ENCODE data around the gene KCNMB2. TPM values are rescaled to one million over a fixed set of nuclear protein-coding genes. Genes with fewer than 3 reads are reported as not detected.

The KCNMB2 gene
- polyA plus RNA-seq, 1 donor, result 6.0 TPM

DNA sequence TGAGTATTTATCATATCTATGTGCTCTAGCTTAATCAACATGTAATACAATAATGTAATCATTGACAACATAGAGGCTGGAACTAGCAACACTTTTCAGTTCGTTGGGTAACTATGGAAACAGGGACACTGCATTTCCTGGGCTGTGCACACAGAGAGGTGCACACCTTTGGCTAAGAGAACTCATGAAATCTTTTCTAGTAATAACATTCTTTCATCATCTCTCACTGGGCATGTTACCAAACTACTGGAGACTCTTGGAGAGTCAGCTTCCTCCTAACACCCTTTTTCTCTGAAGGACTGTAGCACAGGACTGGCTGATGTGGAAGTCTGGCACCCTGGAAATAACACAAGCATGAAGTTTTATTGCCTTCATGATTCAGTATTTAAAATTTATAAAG, 135.6 kb downstream of the KCNMB2 start:
- Histone ChIP-seq H3K9me3 (ENCODE audit: control insufficient read depth, low read depth, low read length) (no peaks in the 10 kb centered on the region), H3K27me3 (ENCODE audit: control insufficient read depth, insufficient read depth, low read length) (no peaks in the 10 kb centered on the region), H3K4me3 (ENCODE audit: low read length) (no peak overlapping the region), H3K36me3 (ENCODE audit: control insufficient read depth, insufficient read depth, low read length) (no peaks in the 10 kb centered on the region), H3K4me1 (ENCODE audit: control insufficient read depth, insufficient read depth, low read length) (no peaks in the 10 kb centered on the region), H3K27ac (ENCODE audit: low read length) (no peak overlapping the region)
- no CpG with 5 or more reads among the region's 1 CpG for WGBS (ENCODE audit: insufficient coverage, low lambda C conversion rate)
- DNase-seq, result no peak

DNA sequence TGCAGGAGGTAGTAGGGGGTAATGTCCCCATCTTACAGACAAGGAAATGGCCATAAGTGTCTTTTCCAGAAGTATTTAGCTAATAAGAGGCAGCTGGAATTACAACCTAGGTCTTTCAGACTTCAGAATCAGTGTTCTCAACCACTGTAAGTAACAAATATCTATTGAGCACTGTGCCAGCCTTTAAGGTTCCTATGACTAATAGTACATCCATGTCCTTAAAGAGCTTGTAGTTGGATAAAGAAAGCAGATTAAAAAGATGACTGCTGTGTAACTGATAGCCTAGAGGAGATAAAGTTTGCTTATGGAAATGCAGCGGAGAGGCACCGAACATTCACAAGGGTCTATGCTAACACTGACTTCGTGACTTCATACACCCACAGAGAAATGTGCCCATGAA, 136.0 kb downstream of the KCNMB2 start:
- no CpG with 5 or more reads among the region's 3 CpGs for WGBS (ENCODE audit: insufficient coverage, low lambda C conversion rate)
- DNase-seq, result no peak
- Histone ChIP-seq H3K9me3 (ENCODE audit: control insufficient read depth, low read depth, low read length) (no peaks in the 10 kb centered on the region), H3K36me3 (ENCODE audit: control insufficient read depth, insufficient read depth, low read length) (no peaks in the 10 kb centered on the region), H3K4me3 (ENCODE audit: low read length) (no peak overlapping the region), H3K27me3 (ENCODE audit: control insufficient read depth, insufficient read depth, low read length) (no peaks in the 10 kb centered on the region), H3K27ac (ENCODE audit: low read length) (no peak overlapping the region), H3K4me1 (ENCODE audit: control insufficient read depth, insufficient read depth, low read length) (no peaks in the 10 kb centered on the region)

DNA sequence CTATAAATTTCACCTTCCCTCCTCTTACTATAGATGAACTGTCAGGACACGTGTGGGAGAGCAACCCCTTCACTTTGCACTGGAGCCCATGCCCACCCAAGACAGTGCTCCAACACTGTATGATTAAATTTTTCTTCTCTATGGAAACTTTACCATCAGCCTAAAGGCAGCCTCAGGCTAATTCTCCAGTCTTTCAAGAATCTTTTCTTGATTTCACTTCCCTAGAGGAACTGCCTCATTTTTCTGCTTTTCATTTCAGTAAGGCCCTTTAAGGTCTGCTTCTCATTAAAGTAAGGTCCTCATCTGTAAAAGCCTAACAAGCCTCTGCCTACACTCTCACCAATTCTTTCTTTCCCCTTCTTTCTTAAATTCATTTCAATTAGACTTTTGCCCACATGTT, 137.3 kb downstream of the KCNMB2 start:
- no peaks in the 10 kb centered on the region for H3K36me3 ChIP-seq (ENCODE audit: control insufficient read depth, insufficient read depth, low read length)
- WGBS (ENCODE audit: insufficient coverage, low lambda C conversion rate), result no CpG with 5 or more reads among the region's 1 CpG
- no peaks in the 10 kb centered on the region for H3K9me3 ChIP-seq (ENCODE audit: control insufficient read depth, low read depth, low read length)
- H3K27me3 ChIP-seq (ENCODE audit: control insufficient read depth, insufficient read depth, low read length), result no peaks in the 10 kb centered on the region
- H3K4me3 ChIP-seq (ENCODE audit: low read length), result no peak overlapping the region
- H3K27ac ChIP-seq (ENCODE audit: low read length), result no peak overlapping the region
- DNase-seq, result no peak
- H3K4me1 ChIP-seq (ENCODE audit: control insufficient read depth, insufficient read depth, low read length), result no peaks in the 10 kb centered on the region

DNA sequence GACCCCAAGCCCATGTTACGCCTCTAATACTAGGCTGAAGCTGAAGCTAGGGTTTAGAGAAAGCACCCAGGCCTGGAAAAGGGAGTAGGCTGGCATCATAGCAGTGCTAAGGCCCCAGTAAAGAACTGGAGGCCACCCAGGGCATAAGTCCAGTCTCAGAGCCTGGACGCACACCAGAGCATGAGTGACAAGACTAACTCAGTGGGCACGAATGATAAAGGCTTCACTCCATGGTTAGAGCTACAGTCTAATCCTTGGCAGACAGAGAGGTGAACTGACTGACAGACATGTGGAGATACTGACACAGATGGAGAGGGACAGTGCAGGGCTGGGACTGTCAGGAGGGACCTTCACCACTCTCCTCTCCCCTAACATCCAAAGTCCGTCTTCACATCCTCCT, 139.8 kb downstream of the KCNMB2 start:
- no CpG with 5 or more reads among the region's 4 CpGs for WGBS (ENCODE audit: insufficient coverage, low lambda C conversion rate)
- Histone ChIP-seq H3K36me3 (ENCODE audit: control insufficient read depth, insufficient read depth, low read length) (no peaks in the 10 kb centered on the region), H3K4me3 (ENCODE audit: low read length) (no peak overlapping the region), H3K27ac (ENCODE audit: low read length) (no peak overlapping the region), H3K4me1 (ENCODE audit: control insufficient read depth, insufficient read depth, low read length) (no peaks in the 10 kb centered on the region), H3K27me3 (ENCODE audit: control insufficient read depth, insufficient read depth, low read length) (no peaks in the 10 kb centered on the region), H3K9me3 (ENCODE audit: control insufficient read depth, low read depth, low read length) (no peaks in the 10 kb centered on the region)
- DNase-seq, result no peak

DNA sequence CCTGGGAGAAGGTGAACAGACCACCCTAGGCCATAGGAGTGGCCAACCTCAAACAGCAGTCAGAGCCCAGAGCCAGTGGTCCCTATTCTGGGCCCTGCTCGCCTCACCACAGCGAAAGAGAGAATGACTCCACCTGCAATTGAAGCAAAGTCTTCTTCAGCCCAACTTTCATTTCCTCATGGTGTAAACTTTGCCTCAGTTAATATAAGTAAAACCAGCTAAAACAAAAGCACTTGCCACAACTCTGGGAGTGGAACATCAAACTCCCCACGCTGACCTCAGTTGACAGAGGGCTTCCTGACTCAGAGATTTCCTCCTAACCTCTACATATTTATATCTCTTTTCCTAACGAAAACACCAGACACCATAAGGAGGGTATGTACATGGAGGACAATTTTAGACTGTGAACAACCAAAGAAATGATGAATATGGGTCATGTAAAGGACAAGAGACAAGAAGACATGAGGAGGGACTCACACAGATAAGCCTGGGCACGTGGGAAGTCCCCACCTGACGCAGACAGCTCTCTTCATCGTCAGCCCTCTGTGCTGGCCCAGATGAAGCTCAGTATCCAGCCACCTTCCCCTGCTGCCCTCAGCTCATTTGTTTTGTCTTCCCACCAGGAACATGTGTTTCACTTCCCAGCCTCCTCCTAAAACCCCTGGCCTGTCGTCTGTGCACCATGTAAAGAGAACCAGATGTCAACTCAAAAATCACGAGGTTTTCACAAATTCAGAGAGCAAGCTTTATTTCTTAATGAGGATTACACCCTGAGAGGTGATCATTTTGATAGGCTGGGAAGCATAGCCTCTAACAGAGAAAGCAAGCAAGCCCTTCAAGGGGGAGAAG, 140.9 kb downstream of the KCNMB2 start:
- Histone ChIP-seq H3K4me3 (ENCODE audit: low read length) (no peak overlapping the region), H3K27me3 (ENCODE audit: control insufficient read depth, insufficient read depth, low read length) (no peaks in the 10 kb centered on the region), H3K4me1 (ENCODE audit: control insufficient read depth, insufficient read depth, low read length) (no peaks in the 10 kb centered on the region), H3K9me3 (ENCODE audit: control insufficient read depth, low read depth, low read length) (no peaks in the 10 kb centered on the region), H3K27ac (ENCODE audit: low read length) (no peak overlapping the region), H3K36me3 (ENCODE audit: control insufficient read depth, insufficient read depth, low read length) (no peaks in the 10 kb centered on the region)
- no peak for DNase-seq
- no CpG with 5 or more reads among the region's 9 CpGs for WGBS (ENCODE audit: insufficient coverage, low lambda C conversion rate)

DNA sequence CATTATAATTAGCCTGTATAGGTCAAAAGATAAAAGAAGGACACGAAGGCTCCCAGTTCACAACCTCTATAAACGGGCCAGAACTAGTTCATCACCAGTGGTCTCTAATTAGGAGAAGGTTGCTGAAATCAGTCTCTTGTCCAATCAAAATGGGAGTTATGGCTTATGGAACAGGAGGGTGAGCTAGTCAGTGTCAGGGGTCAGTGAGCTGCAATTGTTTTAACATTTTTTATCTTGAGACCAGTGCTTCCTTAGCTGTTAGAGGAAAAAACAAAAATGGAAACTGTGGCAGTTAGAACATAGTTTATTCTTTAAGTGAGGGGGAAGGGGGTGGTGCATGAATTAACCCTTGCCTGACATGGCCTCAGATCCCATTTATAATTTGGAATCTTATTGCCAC, 141.7 kb downstream of the KCNMB2 start:
- Histone ChIP-seq H3K27me3 (ENCODE audit: control insufficient read depth, insufficient read depth, low read length) (no peaks in the 10 kb centered on the region), H3K4me1 (ENCODE audit: control insufficient read depth, insufficient read depth, low read length) (no peaks in the 10 kb centered on the region), H3K36me3 (ENCODE audit: control insufficient read depth, insufficient read depth, low read length) (no peaks in the 10 kb centered on the region), H3K27ac (ENCODE audit: low read length) (no peak overlapping the region), H3K9me3 (ENCODE audit: control insufficient read depth, low read depth, low read length) (no peaks in the 10 kb centered on the region), H3K4me3 (ENCODE audit: low read length) (no peak overlapping the region)
- no peak for DNase-seq
- WGBS (ENCODE audit: insufficient coverage, low lambda C conversion rate), result 93% methylated on average over 2 of the region's 2 CpGs

DNA sequence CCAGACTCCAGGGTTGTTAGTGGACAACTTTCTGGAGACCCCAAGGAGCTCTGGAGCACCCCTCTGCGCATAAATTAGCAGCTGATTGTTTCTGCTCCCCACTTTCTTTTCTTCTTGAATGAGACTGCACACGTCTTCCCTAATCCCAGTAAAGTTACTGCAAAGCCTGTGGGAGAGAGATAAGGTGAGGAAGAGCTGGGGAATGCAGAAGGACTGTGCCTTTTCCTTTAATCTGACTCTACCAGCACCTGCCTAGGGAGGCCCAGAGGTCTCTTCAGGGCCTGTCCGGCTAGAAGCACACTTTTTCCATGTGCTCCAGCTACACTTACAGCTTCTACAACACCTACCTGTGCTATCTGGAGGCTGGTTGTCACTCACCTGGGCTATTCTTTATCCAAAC, 143.8 kb downstream of the KCNMB2 start:
- 80% methylated on average over 1 of the region's 3 CpGs for WGBS (ENCODE audit: insufficient coverage, low lambda C conversion rate)
- Histone ChIP-seq H3K27me3 (ENCODE audit: control insufficient read depth, insufficient read depth, low read length) (no peaks in the 10 kb centered on the region), H3K4me1 (ENCODE audit: control insufficient read depth, insufficient read depth, low read length) (no peaks in the 10 kb centered on the region), H3K36me3 (ENCODE audit: control insufficient read depth, insufficient read depth, low read length) (no peaks in the 10 kb centered on the region), H3K27ac (ENCODE audit: low read length) (no peak overlapping the region), H3K9me3 (ENCODE audit: control insufficient read depth, low read depth, low read length) (no peaks in the 10 kb centered on the region), H3K4me3 (ENCODE audit: low read length) (no peak overlapping the region)
- DNase-seq, result no peak

DNA sequence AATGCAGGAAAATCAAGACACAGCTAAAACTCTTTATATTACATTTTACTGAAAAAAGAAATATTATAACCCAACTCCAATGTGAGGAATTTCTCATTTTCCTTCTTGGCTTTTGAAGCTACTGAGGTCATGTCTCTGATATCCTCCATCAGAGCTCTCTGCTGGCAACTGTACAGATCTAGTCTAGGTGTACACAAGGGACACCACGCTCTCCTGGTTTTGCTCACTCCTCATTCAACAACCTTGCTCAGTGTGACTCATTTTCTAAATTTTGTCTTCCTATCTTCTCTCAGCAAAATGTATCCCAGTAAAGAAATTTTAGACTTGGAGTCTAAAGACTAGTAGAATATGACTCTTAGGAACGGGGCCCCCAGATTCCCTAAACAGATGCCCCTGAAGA, 144.3 kb downstream of the KCNMB2 start:
- DNase-seq, result no peak
- H3K9me3 ChIP-seq (ENCODE audit: control insufficient read depth, low read depth, low read length), result no peaks in the 10 kb centered on the region
- no peaks in the 10 kb centered on the region for H3K36me3 ChIP-seq (ENCODE audit: control insufficient read depth, insufficient read depth, low read length)
- no peaks in the 10 kb centered on the region for H3K4me1 ChIP-seq (ENCODE audit: control insufficient read depth, insufficient read depth, low read length)
- no peak overlapping the region for H3K4me3 ChIP-seq (ENCODE audit: low read length)
- 80% methylated on average over 1 of the region's 2 CpGs for WGBS (ENCODE audit: insufficient coverage, low lambda C conversion rate)
- no peak overlapping the region for H3K27ac ChIP-seq (ENCODE audit: low read length)
- H3K27me3 ChIP-seq (ENCODE audit: control insufficient read depth, insufficient read depth, low read length), result no peaks in the 10 kb centered on the region

DNA sequence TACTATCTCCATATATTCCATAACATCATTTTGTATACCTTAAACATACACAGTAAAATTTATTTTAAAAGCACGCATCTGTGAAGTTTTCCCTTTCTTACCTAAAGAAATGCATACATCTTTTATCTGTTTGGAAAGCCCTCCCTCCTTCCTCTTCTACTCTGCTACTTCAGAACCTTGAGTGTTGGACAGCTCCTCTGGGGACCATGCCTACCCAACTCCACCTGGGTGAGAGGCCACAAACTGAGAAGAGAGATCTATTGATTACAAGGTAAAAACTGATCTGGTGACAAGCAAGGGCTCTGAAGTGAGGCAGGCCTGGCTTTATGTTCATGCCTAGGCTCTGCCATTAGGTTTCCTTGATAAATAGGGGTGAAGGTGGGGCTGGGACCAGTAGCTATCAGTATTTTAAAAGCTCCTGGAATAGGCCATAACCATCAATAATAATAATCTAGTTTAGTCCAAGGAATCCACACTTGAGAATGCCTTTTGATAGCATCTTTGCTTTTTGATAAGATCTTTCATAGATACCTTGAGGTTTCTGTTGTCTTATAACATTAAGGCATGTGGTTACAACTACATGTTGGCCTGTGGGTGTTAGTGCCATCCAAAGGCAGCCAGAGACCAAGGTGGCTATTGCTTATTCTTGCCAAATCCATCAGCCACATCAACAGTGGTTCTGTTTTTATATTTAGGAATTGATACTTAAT, 148.8 kb downstream of the KCNMB2 start:
- no peaks in the 10 kb centered on the region for H3K36me3 ChIP-seq (ENCODE audit: control insufficient read depth, insufficient read depth, low read length)
- no peaks in the 10 kb centered on the region for H3K9me3 ChIP-seq (ENCODE audit: control insufficient read depth, low read depth, low read length)
- no peak overlapping the region for H3K4me3 ChIP-seq (ENCODE audit: low read length)
- 80% methylated on average over 1 of the region's 1 CpG for WGBS (ENCODE audit: insufficient coverage, low lambda C conversion rate)
- DNase-seq, result no peak
- H3K27me3 ChIP-seq (ENCODE audit: control insufficient read depth, insufficient read depth, low read length), result no peaks in the 10 kb centered on the region
- H3K27ac ChIP-seq (ENCODE audit: low read length), result no peak overlapping the region
- H3K4me1 ChIP-seq (ENCODE audit: control insufficient read depth, insufficient read depth, low read length), result no peaks in the 10 kb centered on the region

DNA sequence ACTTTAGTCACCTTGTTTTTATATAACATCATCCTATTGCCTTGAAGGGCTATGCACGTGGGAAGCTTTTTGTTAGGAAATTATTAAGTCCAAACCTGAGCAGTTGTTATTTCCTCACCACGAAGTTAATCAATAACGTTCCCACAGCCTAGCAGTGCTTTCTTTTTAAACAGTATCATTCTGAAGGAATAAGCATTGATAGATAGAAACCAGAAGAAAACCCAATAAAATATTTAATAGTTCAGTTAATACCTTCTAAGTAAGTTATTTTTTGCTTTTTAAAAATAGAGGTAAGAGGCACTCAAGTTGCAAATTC, 149.3 kb downstream of the KCNMB2 start:
- DNase-seq, result no peak
- Histone ChIP-seq H3K9me3 (ENCODE audit: control insufficient read depth, low read depth, low read length) (no peaks in the 10 kb centered on the region), H3K27me3 (ENCODE audit: control insufficient read depth, insufficient read depth, low read length) (no peaks in the 10 kb centered on the region), H3K27ac (ENCODE audit: low read length) (no peak overlapping the region), H3K36me3 (ENCODE audit: control insufficient read depth, insufficient read depth, low read length) (no peaks in the 10 kb centered on the region), H3K4me1 (ENCODE audit: control insufficient read depth, insufficient read depth, low read length) (no peaks in the 10 kb centered on the region), H3K4me3 (ENCODE audit: low read length) (no peak overlapping the region)
- WGBS (ENCODE audit: insufficient coverage, low lambda C conversion rate), result 60% methylated on average over 1 of the region's 3 CpGs

DNA sequence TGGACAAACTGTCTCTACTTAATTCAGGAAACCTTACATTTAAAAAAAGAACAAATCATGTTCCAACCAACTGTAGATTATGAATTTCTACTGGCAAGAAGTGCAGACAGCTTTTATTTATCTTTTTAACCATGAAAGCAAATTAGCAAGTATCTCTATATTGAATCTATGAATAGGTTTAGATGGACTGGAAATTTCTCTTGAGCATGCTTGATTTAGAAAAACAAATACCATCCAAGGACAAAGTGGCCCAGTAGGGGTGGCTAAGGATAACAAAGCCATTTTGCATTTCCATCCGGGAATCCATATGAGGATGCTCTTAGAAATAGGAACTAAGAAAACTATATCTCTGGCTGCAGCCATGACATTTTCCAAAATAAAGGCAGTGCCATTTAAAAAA, 150.6 kb downstream of the KCNMB2 start:
- H3K9me3 ChIP-seq (ENCODE audit: control insufficient read depth, low read depth, low read length), result no peaks in the 10 kb centered on the region
- H3K27me3 ChIP-seq (ENCODE audit: control insufficient read depth, insufficient read depth, low read length), result no peaks in the 10 kb centered on the region
- no CpG with 5 or more reads among the region's 1 CpG for WGBS (ENCODE audit: insufficient coverage, low lambda C conversion rate)
- H3K27ac ChIP-seq (ENCODE audit: low read length), result no peak overlapping the region
- DNase-seq, result no peak
- H3K4me3 ChIP-seq (ENCODE audit: low read length), result no peak overlapping the region
- no peaks in the 10 kb centered on the region for H3K4me1 ChIP-seq (ENCODE audit: control insufficient read depth, insufficient read depth, low read length)
- no peaks in the 10 kb centered on the region for H3K36me3 ChIP-seq (ENCODE audit: control insufficient read depth, insufficient read depth, low read length)
